Kidney (tissue), 22 donors: ENCODE data around the gene NRSN2. TPM values are rescaled to one million over a fixed set of nuclear protein-coding genes. Genes with fewer than 3 reads are reported as not detected.

Experiments
- DNase-seq, 5 donors: peaks; one replicate each; pipeline ENCODE4 v3.0.0-alpha.2; 2013 to 2020
- FAIRE-seq: peaks from 2 replicates; lab custom pipeline; 2012; peaks lifted over from hg19 to GRCh38; lab: Jason Lieb, UNC
- H3K27ac ChIP-seq, 2 donors: one replicate each; pipeline ENCODE4 v1.7.0; 2013; ENCODE audit warnings: low read depth in 2 of 2, low read length in 2 of 2, inconsistent platforms in 1 of 2
- H3K27me3 ChIP-seq: one replicate; pipeline ENCODE4 v1.7.1; 2013; ENCODE audit warnings: low read length, inconsistent platforms; ENCODE audit not compliant: control insufficient read depth, insufficient read depth
- H3K36me3 ChIP-seq, 3 donors: one replicate each; pipeline versions ENCODE4 v1.7.0 to v1.7.1; 2013; ENCODE audit warnings: low read length in 3 of 3, control low read depth in 1 of 3, inconsistent platforms in 1 of 3; ENCODE audit not compliant: insufficient read depth in 3 of 3, control insufficient read depth in 2 of 3
- H3K4me1 ChIP-seq, 3 donors: one replicate each; pipeline versions ENCODE4 v1.7.0 to v1.7.1; 2013; ENCODE audit warnings: low read length in 3 of 3, inconsistent platforms in 1 of 3, low read depth in 1 of 3; ENCODE audit not compliant: control insufficient read depth in 2 of 3, insufficient read depth in 2 of 3
- H3K4me3 ChIP-seq, 3 donors: one replicate each; pipeline versions ENCODE4 v1.7.0 to v1.8.1; 2013; ENCODE audit warnings: low read length in 3 of 3, control low read depth in 1 of 3, inconsistent platforms in 1 of 3
- H3K9ac ChIP-seq, 3 donors: one replicate each; pipeline versions ENCODE4 v1.7.0 to v1.7.1; 2013; ENCODE audit warnings: low read length in 3 of 3, control low read depth in 1 of 3, inconsistent platforms in 1 of 3
- H3K9me3 ChIP-seq, 3 donors: one replicate each; pipeline versions ENCODE4 v1.7.0 to v1.7.1; 2013; ENCODE audit warnings: low read length in 3 of 3, control low read depth in 1 of 3, inconsistent platforms in 1 of 3; ENCODE audit not compliant: control insufficient read depth in 2 of 3, insufficient read depth in 1 of 3
- CTCF ChIP-seq: IDR thresholded peaks from 3 replicates; pipeline ENCODE4 v1.5.1; 2012; ENCODE audit warnings: mild to moderate bottlenecking, moderate library complexity, borderline replicate concordance; ENCODE audit not compliant: insufficient read depth; ENCODE audit errors: extremely low read depth
- intact Hi-C: fragments of 100-400 bp; cut with DNase I; formaldehyde crosslinking; loops from one replicate; pipeline ENCODE4 v1.11.1; 2022
- long read RNA-seq, 10 donors: library from polyadenylated mRNA in 1 of 10; unstranded in 1 of 10; transcript quantifications; one replicate each; pipeline ENCODE4 v2.0.0 and lab custom pipeline, GENCODE V29; 2021 to 2026
- polyA plus RNA-seq: library from polyadenylated mRNA; stranded (reverse); fragments of 350-450 nt; fragmentation: Illumina TruSeq; extraction: RNeasy Lipid Tissue Mini Kit (QIAGEN cat#74804); gene quantifications from one replicate; pipeline ENCODE4 v1.2.3, GENCODE V29; 2014; ENCODE audit warnings: low read depth, low replicate concordance; ENCODE audit not compliant: insufficient read depth
- total RNA-seq: library from RNA; stranded (reverse); fragmentation: NEBNext Ultra II Directional; extraction: Animal tissue kit (Norgen Biotek cat#: 25700); gene quantifications from one replicate; pipeline ENCODE4 v1.2.1, GENCODE V29; 2021
- donor health status: control.
- donor health status: control.
- donor health status: control.
- donor health status: control.
- donor health status: control.
- donor health status: DM: yes; HTN: yes; CAD: no.
- donor health status: Normal renal cell carcinoma (clear cell type).

The NRSN2 gene, protein sequence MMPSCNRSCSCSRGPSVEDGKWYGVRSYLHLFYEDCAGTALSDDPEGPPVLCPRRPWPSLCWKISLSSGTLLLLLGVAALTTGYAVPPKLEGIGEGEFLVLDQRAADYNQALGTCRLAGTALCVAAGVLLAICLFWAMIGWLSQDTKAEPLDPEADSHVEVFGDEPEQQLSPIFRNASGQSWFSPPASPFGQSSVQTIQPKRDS
- 48.1 TPM for total RNA-seq
- polyA plus RNA-seq: 50.0 TPM
- long read RNA-seq, donor 1, transcript NRSN2-202 (4 exons, 2,088 nt): major isoform, 6 of 10 reads
- long read RNA-seq, donor 1, partial matches to known transcripts: 0 of 10 reads
- long read RNA-seq, donor 1, other reads (novel, unspliced or antisense): 0 of 10 reads
- long read RNA-seq, donor 2, transcript NRSN2-202 (4 exons, 2,088 nt): major isoform, 7 of 12 reads
- long read RNA-seq, donor 2, partial matches to known transcripts: 0 of 12 reads
- long read RNA-seq, donor 2, other reads (novel, unspliced or antisense): 0 of 12 reads
- long read RNA-seq, donor 3, transcript NRSN2-204 (3 exons, 846 nt): minor isoform, 6 of 19 reads
- long read RNA-seq, donor 3, transcript NRSN2-202 (4 exons, 2,088 nt): major isoform, 12 of 19 reads
- long read RNA-seq, donor 3, partial matches to known transcripts: 0 of 19 reads
- long read RNA-seq, donor 3, other reads (novel, unspliced or antisense): 0 of 19 reads
- long read RNA-seq, donor 4, transcript NRSN2-202 (4 exons, 2,088 nt): major isoform, 10 of 13 reads
- long read RNA-seq, donor 4, partial matches to known transcripts: 0 of 13 reads
- long read RNA-seq, donor 4, other reads (novel, unspliced or antisense): 0 of 13 reads
- long read RNA-seq, donor 5: 0 reads
- long read RNA-seq, donor 6, transcript NRSN2-202 (4 exons, 2,088 nt): major isoform, 7 of 10 reads
- long read RNA-seq, donor 6, partial matches to known transcripts: 0 of 10 reads
- long read RNA-seq, donor 6, other reads (novel, unspliced or antisense): 0 of 10 reads
- long read RNA-seq, donor 7, transcript NRSN2-202 (4 exons, 2,088 nt): major isoform, 10 of 41 reads
- long read RNA-seq, donor 7, partial matches to known transcripts: 3 of 41 reads
- long read RNA-seq, donor 7, other reads (novel, unspliced or antisense): 26 of 41 reads
- long read RNA-seq, donor 8, transcript NRSN2-202 (4 exons, 2,088 nt): major isoform, 12 of 13 reads
- long read RNA-seq, donor 8, partial matches to known transcripts: 0 of 13 reads
- long read RNA-seq, donor 8, other reads (novel, unspliced or antisense): 0 of 13 reads
- long read RNA-seq, donor 9, transcript NRSN2-202 (4 exons, 2,088 nt): major isoform, 9 of 11 reads
- long read RNA-seq, donor 9, partial matches to known transcripts: 0 of 11 reads
- long read RNA-seq, donor 9, other reads (novel, unspliced or antisense): 0 of 11 reads
- long read RNA-seq, donor 10, transcript NRSN2-202 (4 exons, 2,088 nt): major isoform, 6 of 11 reads
- long read RNA-seq, donor 10, partial matches to known transcripts: 0 of 11 reads
- long read RNA-seq, donor 10, other reads (novel, unspliced or antisense): 0 of 11 reads

DNA sequence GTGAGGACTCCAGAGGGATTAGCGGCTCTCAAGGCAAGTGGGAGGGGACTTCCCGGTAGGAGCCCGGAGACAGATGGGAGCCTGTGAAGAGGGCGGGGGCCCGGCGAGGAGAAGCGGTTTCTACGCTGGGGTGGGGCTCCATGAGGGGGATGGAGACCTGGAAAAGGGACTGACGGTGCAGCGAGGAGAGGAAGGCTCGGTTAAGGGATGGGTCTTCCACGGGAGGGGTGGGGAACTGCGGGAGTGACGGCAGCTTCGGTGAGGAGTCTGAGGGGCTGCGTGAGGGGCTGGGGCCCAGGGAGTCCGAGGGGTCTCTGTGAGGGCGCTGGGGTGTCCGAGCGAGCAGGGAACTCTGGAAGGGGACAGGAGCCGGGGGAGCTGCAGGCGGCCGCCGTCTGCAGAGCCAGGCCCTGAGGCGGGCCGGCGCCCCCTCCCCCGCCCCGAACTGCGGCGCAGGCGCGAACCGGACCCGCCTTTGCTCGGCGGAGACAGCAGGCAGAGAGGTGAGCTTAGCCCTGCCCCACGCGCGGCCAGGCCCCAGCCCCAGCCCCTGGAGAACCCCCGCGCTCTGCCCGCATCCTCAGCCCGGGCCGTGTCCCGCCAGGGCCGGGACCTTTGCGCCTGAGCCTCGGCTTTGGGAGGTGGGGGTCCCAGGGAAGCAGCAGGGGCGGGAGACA, at the start of gene NRSN2:
TSS of gene NRSN2 (plus strand) at position 472 of the 677 bp plus-strand sequence. CDS start 2,533 bp downstream, outside the sequence.
- FAIRE-seq (no peak), DNase-seq (peak; percentile 76 to 91 (median 85))
- Histone ChIP-seq H3K27me3 (no peaks in the 10 kb centered on the region), H3K9ac (peak within 1 kb of the TSS; percentile 69 to 83 (median 82)), H3K36me3 (no peaks in the 10 kb centered on the region), H3K27ac (peak within 1 kb of the TSS; percentile 95 to 99), H3K4me3 (peak within 1 kb of the TSS; percentile 57 to 80 (median 72)), H3K4me1 (peaks cover 0 to 13% (median 10%) of the 10 kb centered on the region in 3 donors), H3K9me3 (peaks cover 0 to 4% (median 0%) of the 10 kb centered on the region in 3 donors)
- no peak for TF ChIP-seq CTCF
- intact Hi-C loops: no loop called here

- peak overlapping the region; percentile 62 to 99 (median 98) for H3K9ac ChIP-seq
- no peak for FAIRE-seq
- H3K9me3 ChIP-seq: no peaks in the 10 kb centered on the region
- H3K4me3 ChIP-seq: peak overlapping the region; percentile 81 to 97 (median 87)
- TF ChIP-seq CTCF: peak; percentile 1
- H3K4me1 ChIP-seq: peaks cover 7 to 27% (median 22%) of the 10 kb centered on the region in 3 donors
- intact Hi-C loops: no loop called here
- H3K27ac ChIP-seq: peak overlapping the region; percentile 95 to 99
- H3K36me3 ChIP-seq: peaks cover 0 to 3% (median 0%) of the 10 kb centered on the region in 3 donors
- DNase-seq: peak; percentile 54 to 91 (median 76)
- no peaks in the 10 kb centered on the region for H3K27me3 ChIP-seq
Observed at GRCh38 chr20:297925-298775, 48.8 kb upstream of the NRSN2 start.
